22Rv1 (cell line): Measurements from ENCODE around the gene ZNF558.

ENCODE experiments used
- H3K27ac ChIP-seq: fragments of 450-650 bp; 2 replicates; pipeline ENCODE4 v1.5.1; 2017
- ZFX ChIP-seq: fragments of 450-650 bp; IDR thresholded peaks from 2 replicates; pipeline ENCODE4 v1.6.1; 2017; ENCODE audit warnings: antibody characterized with exemption, borderline replicate concordance
- TF ChIP-seq, protein P1 (sequence below): fragments of 450-650 bp; IDR thresholded peaks from 2 replicates; pipeline ENCODE4 v1.5.1; 2017; ENCODE audit warnings: mild to moderate bottlenecking

The ZNF558 gene

DNA sequence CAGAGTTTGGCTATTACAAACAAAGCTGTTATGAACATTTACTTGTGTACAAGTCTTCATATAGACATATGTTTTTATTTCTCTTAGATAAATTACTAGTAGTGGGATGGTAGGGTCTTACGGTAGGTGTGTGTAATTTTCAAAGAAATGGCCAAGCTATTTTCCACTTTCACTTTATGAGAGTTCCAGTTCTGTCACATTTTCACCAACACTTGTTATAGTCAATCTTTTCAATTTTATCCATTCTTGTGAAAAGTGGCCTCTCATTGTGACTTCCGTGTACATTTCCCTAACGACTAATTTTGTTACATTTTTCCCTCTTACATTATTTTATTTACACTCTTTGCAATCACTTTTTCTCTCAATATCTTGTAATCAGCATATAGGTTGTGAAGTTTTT is 18.4 kb upstream of the ZNF558 start:
- no peak for TF ChIP-seq ZFX
- TF ChIP-seq, protein P1, sequence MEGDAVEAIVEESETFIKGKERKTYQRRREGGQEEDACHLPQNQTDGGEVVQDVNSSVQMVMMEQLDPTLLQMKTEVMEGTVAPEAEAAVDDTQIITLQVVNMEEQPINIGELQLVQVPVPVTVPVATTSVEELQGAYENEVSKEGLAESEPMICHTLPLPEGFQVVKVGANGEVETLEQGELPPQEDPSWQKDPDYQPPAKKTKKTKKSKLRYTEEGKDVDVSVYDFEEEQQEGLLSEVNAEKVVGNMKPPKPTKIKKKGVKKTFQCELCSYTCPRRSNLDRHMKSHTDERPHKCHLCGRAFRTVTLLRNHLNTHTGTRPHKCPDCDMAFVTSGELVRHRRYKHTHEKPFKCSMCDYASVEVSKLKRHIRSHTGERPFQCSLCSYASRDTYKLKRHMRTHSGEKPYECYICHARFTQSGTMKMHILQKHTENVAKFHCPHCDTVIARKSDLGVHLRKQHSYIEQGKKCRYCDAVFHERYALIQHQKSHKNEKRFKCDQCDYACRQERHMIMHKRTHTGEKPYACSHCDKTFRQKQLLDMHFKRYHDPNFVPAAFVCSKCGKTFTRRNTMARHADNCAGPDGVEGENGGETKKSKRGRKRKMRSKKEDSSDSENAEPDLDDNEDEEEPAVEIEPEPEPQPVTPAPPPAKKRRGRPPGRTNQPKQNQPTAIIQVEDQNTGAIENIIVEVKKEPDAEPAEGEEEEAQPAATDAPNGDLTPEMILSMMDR: no peak
- no peak overlapping the region for H3K27ac ChIP-seq

DNA sequence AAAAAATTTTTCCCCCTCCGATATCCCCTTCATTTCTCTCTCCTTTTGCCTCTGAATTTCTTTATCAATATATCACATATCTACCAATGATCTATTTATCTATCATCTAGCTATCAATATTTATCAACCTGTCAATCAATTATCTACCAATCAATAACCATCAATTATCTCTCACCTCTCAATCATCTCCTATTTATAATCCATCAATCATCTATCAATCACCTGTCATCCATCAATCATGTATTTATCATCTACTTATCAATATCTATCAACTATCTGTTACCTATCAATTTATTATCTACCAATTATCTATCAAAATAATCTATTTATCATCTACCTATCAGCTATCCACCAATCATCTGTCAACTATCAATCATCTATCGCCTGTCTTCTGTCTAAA is 17.1 kb upstream of the ZNF558 start:
- no peak overlapping the region for H3K27ac ChIP-seq
- no peak for TF ChIP-seq ZFX
- TF ChIP-seq, protein P1: no peak

DNA sequence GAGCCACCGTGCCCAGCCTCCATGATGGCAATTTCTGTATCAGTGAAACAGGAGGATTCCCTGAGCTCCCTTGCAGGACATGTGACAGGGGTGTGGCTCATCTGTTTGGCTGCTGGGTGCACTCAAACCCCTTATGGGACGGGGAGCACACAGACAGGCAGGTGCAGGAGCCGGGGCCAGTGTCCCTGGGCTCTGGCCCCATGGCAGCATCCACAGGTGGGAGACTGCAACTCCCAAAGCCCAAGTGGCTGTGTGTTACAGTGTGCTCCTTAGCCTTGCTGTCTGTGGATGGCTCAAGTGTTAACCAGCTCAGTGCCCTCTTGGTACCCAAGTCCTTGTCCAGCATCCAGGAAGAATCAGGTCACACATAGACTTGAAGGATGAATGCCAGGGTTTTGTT is 14.7 kb upstream of the ZNF558 start:
- no peak for TF ChIP-seq ZFX
- TF ChIP-seq, protein P1: no peak
- no peak overlapping the region for H3K27ac ChIP-seq

DNA sequence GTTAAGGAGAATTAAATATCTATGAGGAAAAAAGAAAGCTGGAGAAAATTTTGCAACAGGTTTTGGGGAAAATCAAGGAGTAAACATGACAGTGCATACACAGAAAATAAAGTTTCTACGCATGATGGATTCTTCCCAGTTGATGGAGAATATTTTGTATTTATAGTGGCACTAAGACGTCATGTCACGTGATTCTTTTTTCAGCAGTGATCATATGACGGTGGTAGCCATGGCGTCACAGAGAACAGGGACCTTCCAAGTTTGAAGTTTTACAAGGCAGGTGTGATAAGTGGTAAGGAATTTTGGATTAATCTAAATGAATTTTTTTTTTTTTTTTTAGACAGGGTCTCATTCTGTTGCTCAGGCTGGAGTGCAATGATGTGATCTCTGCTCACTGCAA is 8.6 kb upstream of the ZNF558 start:
- TF ChIP-seq, protein P1: no peak
- no peak for TF ChIP-seq ZFX
- H3K27ac ChIP-seq: no peak overlapping the region

DNA sequence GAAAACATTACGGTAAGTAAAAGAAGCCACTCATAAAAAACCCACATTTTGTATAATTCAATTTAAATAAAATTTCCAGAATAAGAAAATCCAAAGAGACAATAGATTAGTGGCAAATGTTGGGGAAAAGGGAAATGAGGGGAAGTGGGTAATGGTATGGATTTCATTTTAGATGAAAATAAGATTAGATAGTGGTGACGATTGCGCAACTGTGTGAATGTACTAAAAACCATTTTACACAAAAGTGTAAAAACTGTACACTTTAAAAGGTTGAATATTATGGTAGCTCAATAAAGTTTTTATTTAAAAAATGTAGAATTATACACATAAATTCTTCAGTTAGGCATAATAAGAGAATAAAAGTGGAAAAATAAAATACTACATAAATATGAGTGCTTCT is 3.8 kb upstream of the ZNF558 start:
- no peak for TF ChIP-seq ZFX
- TF ChIP-seq, protein P1: no peak
- H3K27ac ChIP-seq: no peak overlapping the region

DNA sequence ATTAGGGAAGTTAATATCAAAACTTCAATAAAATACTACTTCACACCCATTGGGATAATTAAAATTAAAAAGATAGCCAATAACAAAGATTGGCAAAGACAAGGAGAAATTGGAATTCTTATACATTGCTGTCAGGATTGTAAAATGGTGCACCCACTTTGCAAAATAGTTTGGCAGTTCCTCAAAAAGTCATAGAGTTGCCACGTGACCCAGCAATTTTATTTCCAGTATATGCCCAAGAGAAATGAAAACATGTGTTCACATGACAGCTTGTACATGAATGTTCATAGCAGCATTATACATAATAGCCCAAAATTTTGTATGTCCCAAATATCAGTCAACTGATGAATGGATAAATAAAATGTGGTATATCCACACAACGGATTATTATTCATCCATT is 3.3 kb upstream of the ZNF558 start:
- TF ChIP-seq, protein P1: no peak
- TF ChIP-seq ZFX: no peak
- H3K27ac ChIP-seq: no peak overlapping the region

DNA sequence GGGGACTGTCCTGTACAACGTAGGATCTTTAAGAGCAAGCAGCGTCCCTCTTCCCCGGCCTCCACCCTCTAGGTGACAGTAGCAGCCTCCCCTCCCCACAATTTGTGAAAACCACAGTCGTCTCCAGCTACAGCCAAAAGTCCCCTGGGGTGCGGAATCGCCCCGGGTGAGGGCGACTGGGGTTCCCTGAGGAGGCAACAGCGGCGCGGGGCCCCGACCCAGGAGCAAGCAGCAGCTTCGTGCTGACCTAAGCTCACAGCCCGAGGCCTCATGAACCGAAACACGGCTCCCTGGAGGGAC is 322 bp downstream of the ZNF558 start:
- peak overlapping the region; percentile 77 for H3K27ac ChIP-seq
- TF ChIP-seq, protein P1: no peak
